HepG2 (cell line): Measurements from ENCODE around the gene AMHR2. TPM values are rescaled to one million over a fixed set of nuclear protein-coding genes. Genes with fewer than 3 reads are reported as not detected.
A peak's percentile ranks its signal among the peaks of the same experiment; 100 is the strongest.

ENCODE experiments used
- ARID3A ChIP-seq: IDR thresholded peaks from 2 replicates; pipeline ENCODE4 v1.6.1; 2012; ENCODE audit warnings: low read depth, low read length, improper control_type of control experiment
- CEBPG ChIP-seq: IDR thresholded peaks from 2 replicates; pipeline ENCODE4 v1.6.1; 2016
- CREM ChIP-seq, 2 experiments: sonication (generic) in 1 of 2; formaldehyde crosslinking in 1 of 2; IDR thresholded peaks; 2 replicates each; pipeline versions ENCODE4 v1.4.0 to v1.6.1; 2016 to 2020; ENCODE audit warnings: antibody characterized with exemption in 1 of 2, mild to moderate bottlenecking in 1 of 2, missing genetic modification reagents in 1 of 2
- HHEX ChIP-seq: IDR thresholded peaks from 2 replicates; pipeline ENCODE4 v1.6.1; 2016; ENCODE audit warnings: control low read depth
- HMG20A ChIP-seq: IDR thresholded peaks from 2 replicates; pipeline ENCODE4 v1.6.1; 2016; ENCODE audit warnings: borderline replicate concordance
- KLF13 ChIP-seq: sonication (generic); formaldehyde crosslinking; IDR thresholded peaks from 2 replicates; pipeline ENCODE4 v1.4.0; 2020; ENCODE audit warnings: mild to moderate bottlenecking, missing genetic modification reagents
- KLF15 ChIP-seq: sonication (generic); formaldehyde crosslinking; IDR thresholded peaks from 2 replicates; pipeline ENCODE4 v1.8.1; 2023; ENCODE audit warnings: borderline replicate concordance, mild to moderate bottlenecking, inconsistent platforms, missing genetic modification reagents, mixed read lengths
- MIXL1 ChIP-seq: IDR thresholded peaks from 2 replicates; pipeline ENCODE4 v1.6.1; 2016
- NFATC3 ChIP-seq: sonication (generic); formaldehyde crosslinking; IDR thresholded peaks from 2 replicates; pipeline ENCODE4 v1.5.1; 2020; ENCODE audit warnings: mild to moderate bottlenecking, missing genetic modification reagents
- RAD21 ChIP-seq: fragments of 450-650 bp; formaldehyde crosslinking; IDR thresholded peaks from 2 replicates; pipeline ENCODE4 v1.5.0; 2020; ENCODE audit warnings: mild to moderate bottlenecking
- TSC22D2 ChIP-seq: sonication (generic); formaldehyde crosslinking; IDR thresholded peaks from 2 replicates; pipeline ENCODE4 v1.5.1; 2020; ENCODE audit warnings: missing genetic modification reagents, mild to moderate bottlenecking, borderline replicate concordance
- U2AF2 ChIP-seq: fragments of 200-400 bp; formaldehyde crosslinking; IDR thresholded peaks from 2 replicates; pipeline ENCODE4 v1.6.1; 2017; ENCODE audit warnings: low read depth, mild to moderate bottlenecking, low read length
- ZMAT3 ChIP-seq: sonication (generic); formaldehyde crosslinking; conservative IDR thresholded peaks from 2 replicates; pipeline ENCODE4 v1.7.0; 2021; ENCODE audit warnings: missing genetic modification reagents
- ZNF333 ChIP-seq: sonication (generic); formaldehyde crosslinking; IDR thresholded peaks from 2 replicates; pipeline ENCODE4 v1.4.0; 2020; ENCODE audit warnings: mild to moderate bottlenecking, missing genetic modification reagents, borderline replicate concordance
- ZNF343 ChIP-seq: sonication (generic); formaldehyde crosslinking; IDR thresholded peaks from 2 replicates; pipeline ENCODE4 v1.4.0; 2020; ENCODE audit warnings: mild to moderate bottlenecking, missing genetic modification reagents
- ZNF501 ChIP-seq: sonication (generic); formaldehyde crosslinking; IDR thresholded peaks from 2 replicates; pipeline ENCODE4 v1.5.1; 2020; ENCODE audit warnings: mild to moderate bottlenecking, moderate library complexity, missing genetic modification reagents
- ZNF503 ChIP-seq: sonication (generic); formaldehyde crosslinking; IDR thresholded peaks from 2 replicates; pipeline ENCODE4 v1.4.0; 2020; ENCODE audit warnings: missing genetic modification reagents
- polyA plus RNA-seq, 8 experiments: library from polyadenylated mRNA; depleted of rRNA in 3 of 8; stranded (reverse) in 7 of 8; unstranded in 1 of 8; fragments of >200 nt; fragmentation: Illumina TruSeq in 4 of 8; extraction: Trizol in 4 of 8; gene quantifications; 2 replicates each; pipeline versions ENCODE4 v1.2.1 to v1.2.3, GENCODE V29; 2011 to 2016; ENCODE audit warnings: low read depth in 4 of 8, missing spikeins in 1 of 8, mixed read lengths in 1 of 8; ENCODE audit not compliant: insufficient read depth in 1 of 8
- total RNA-seq, 5 experiments: library from RNA; depleted of rRNA; stranded (reverse); fragments of >200 nt; fragmentation: Illumina TruSeq; extraction: Trizol; gene quantifications; 2 replicates each; pipeline ENCODE4 v1.2.3, GENCODE V29; 2016; ENCODE audit warnings: low read depth in 1 of 5
- TF ChIP-seq, protein P1 (sequence below): sonication (generic); formaldehyde crosslinking; IDR thresholded peaks from 2 replicates; pipeline ENCODE4 v1.5.1; 2020; ENCODE audit warnings: missing genetic modification reagents, mild to moderate bottlenecking, borderline replicate concordance
- TF ChIP-seq, protein P2 (sequence below): IDR thresholded peaks from 2 replicates; pipeline ENCODE4 v1.6.1; 2016; ENCODE audit warnings: mild to moderate bottlenecking, missing biosample characterization, missing genetic modification reagents
- TF ChIP-seq, protein P3 (sequence below): sonication (generic); formaldehyde crosslinking; IDR thresholded peaks from 2 replicates; pipeline ENCODE4 v1.5.0; 2020; ENCODE audit warnings: mild to moderate bottlenecking, low read depth, missing genetic modification reagents, borderline replicate concordance

Gene AMHR2
- total and polyA plus RNA-seq, 2 of the 13 experiments (the other 11 are each of a cell fraction or from before 2014, with no cell fraction given): 0.24 to 0.58 TPM

DNA sequence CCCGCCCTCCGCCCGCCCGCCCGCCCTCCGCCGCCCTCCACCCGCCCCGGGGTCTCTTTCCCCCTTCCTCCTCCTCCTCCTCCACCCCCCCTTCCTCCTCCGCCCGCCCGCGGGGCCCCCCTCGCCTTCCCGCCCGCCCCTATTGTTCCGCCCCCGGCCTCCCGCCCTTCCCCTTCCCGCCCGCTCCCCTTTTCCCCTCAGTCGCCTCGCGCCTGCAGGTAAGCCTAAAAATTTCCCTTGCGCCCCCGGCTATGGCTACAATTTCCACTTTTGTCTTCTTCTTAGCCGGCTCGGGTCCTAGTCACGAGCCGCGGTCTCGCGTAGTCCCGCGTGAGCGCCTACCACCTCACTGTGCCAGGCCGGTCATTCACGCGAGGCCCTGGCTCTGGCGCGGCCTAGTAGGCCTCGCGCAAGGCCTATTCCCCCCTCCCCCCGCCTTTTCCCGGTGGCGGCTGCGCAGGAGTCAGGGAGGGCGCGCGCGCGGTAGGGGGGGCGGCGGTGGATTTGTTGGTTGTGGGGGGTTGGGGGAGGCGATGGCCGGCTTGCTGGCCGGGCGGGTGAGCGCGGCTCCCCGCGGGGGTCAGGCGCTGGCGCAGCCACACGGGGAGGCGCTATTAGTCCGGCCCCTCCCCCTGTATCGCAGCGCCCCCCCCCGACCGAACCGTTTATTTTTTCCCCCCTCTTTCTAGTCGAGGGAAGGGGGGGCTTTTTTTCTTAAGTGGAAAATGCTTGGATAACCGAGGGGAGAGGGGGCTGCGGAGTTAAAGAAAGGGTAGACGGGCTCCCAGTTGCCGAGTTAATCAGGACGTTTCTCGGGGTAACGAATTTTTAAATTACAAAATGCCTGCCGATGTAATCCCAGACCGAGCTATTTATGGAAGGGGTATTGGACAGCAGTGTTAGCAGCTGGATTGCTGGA is 28.8 kb downstream of the AMHR2 start (continued):
- no peak for TF ChIP-seq KLF15
- TF ChIP-seq TSC22D2: no peak
- no peak for TF ChIP-seq ARID3A
- TF ChIP-seq ZNF333 (CRISPR knock-in tag): no peak
- TF ChIP-seq NFATC3: no peak
- TF ChIP-seq U2AF2: no peak
- TF ChIP-seq ZNF503 (CRISPR knock-in tag): no peak
- TF ChIP-seq, protein P1, sequence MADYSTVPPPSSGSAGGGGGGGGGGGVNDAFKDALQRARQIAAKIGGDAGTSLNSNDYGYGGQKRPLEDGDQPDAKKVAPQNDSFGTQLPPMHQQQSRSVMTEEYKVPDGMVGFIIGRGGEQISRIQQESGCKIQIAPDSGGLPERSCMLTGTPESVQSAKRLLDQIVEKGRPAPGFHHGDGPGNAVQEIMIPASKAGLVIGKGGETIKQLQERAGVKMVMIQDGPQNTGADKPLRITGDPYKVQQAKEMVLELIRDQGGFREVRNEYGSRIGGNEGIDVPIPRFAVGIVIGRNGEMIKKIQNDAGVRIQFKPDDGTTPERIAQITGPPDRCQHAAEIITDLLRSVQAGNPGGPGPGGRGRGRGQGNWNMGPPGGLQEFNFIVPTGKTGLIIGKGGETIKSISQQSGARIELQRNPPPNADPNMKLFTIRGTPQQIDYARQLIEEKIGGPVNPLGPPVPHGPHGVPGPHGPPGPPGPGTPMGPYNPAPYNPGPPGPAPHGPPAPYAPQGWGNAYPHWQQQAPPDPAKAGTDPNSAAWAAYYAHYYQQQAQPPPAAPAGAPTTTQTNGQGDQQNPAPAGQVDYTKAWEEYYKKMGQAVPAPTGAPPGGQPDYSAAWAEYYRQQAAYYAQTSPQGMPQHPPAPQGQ (CRISPR knock-in tag): no peak
- no peak for TF ChIP-seq MIXL1 (CRISPR knock-in tag)
- TF ChIP-seq CEBPG (CRISPR knock-in tag): no peak
- no peak for TF ChIP-seq CREM (IDR thresholded peaks at IDR 0.05)
- no peak for TF ChIP-seq CREM (CRISPR knock-in tag; IDR thresholded peaks at IDR 0.05)
- no peak for TF ChIP-seq KLF13
- 0 out of 2 replicates have a peak, but pooled peaks have one; percentile 16 for TF ChIP-seq RAD21
- no peak; the same call in 1 of the 2 replicates for TF ChIP-seq ZMAT3
- TF ChIP-seq, protein P2, sequence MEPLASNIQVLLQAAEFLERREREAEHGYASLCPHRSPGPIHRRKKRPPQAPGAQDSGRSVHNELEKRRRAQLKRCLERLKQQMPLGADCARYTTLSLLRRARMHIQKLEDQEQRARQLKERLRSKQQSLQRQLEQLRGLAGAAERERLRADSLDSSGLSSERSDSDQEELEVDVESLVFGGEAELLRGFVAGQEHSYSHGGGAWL (CRISPR knock-in tag): no peak; the same call in 1 of the 2 replicates
- TF ChIP-seq, protein P3, sequence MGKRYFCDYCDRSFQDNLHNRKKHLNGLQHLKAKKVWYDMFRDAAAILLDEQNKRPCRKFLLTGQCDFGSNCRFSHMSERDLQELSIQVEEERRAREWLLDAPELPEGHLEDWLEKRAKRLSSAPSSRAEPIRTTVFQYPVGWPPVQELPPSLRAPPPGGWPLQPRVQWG (CRISPR knock-in tag): no peak
- no peak for TF ChIP-seq HMG20A (CRISPR knock-in tag)
- TF ChIP-seq ZNF343 (CRISPR knock-in tag): no peak
- TF ChIP-seq HHEX: no peak
- no peak for TF ChIP-seq ZNF501 (CRISPR knock-in tag)
